Placental epithelial cell (primary cell): ENCODE results near the gene HMX2. TPM values are rescaled to one million over a fixed set of nuclear protein-coding genes. Genes with fewer than 3 reads are reported as not detected.

Experiments used
- total RNA-seq: library from RNA; depleted of rRNA; stranded (reverse); fragments of >200 nt; gene quantifications from 2 replicates; pipeline ENCODE4 v1.2.3, GENCODE V29; 2012

HMX2 gene
- not detected in 2 replicates for total RNA-seq

GRCh38 chr10:123147635-123148413 is at the start of gene HMX2:
TSS of gene HMX2 (plus strand) at chr10:123148136. CDS start at chr10:123148379, 243 bp downstream.

GRCh38 chr10:123135415-123136141 is 12.4 kb upstream of the HMX2 start, which contains the start of gene HMX3:
TSS of gene HMX3 (plus strand) at chr10:123135970. CDS start at chr10:123136051, 81 bp downstream.

GRCh38 chr10:123154092-123154710 is 6.3 kb downstream of the HMX2 start, which contains the start of gene BUB3:
TSS of gene BUB3 (plus strand) at chr10:123154402. CDS start at chr10:123154918, 516 bp downstream.

Other genes with a start within 250 kb of the HMX2 start
- gene FAM24A, start 237.5 kb upstream of the HMX2 start, total RNA-seq = not detected in 2 replicates
- gene C10orf88, start 193.9 kb upstream of the HMX2 start, total RNA-seq = 7.4 and 7.9 TPM in 2 replicates
- gene PSTK, start 167.7 kb upstream of the HMX2 start, total RNA-seq = 3.3 and 4.7 TPM in 2 replicates
- gene IKZF5, start 139.3 kb upstream of the HMX2 start, total RNA-seq = 4.3 and 6.1 TPM in 2 replicates
- 2.7 and 3.5 TPM in 2 replicates for gene ACADSB, start 139.1 kb upstream of the HMX2 start, total RNA-seq
- not detected in 2 replicates for gene HMX3, start 12.2 kb upstream of the HMX2 start, total RNA-seq
- gene BUB3, start 6.3 kb downstream of the HMX2 start, total RNA-seq = 126 and 163 TPM in 2 replicates